Liver (tissue), 9 donors: ENCODE results near the gene CHN2. TPM values are rescaled to one million over a fixed set of nuclear protein-coding genes. Genes with fewer than 3 reads are reported as not detected.
A peak's percentile ranks its signal among the peaks of the same experiment; 100 is the strongest.

Experiments used
- DNase-seq: peaks from one replicate; pipeline ENCODE4 v3.0.0-alpha.2; 2017; ENCODE audit warnings: low spot score
- H3K27ac ChIP-seq, 2 donors: one replicate each; pipeline ENCODE4 v1.7.0; 2013; ENCODE audit warnings: inconsistent platforms in 2 of 2, low read length in 2 of 2, control low read depth in 1 of 2, low read depth in 1 of 2, mild to moderate bottlenecking in 1 of 2
- H3K27me3 ChIP-seq, 4 donors: one replicate each; pipeline versions ENCODE4 v1.6.1 to v1.7.0; 2013; ENCODE audit warnings: low read length in 3 of 4, inconsistent platforms in 1 of 4, mild to moderate bottlenecking in 1 of 4, moderate library complexity in 1 of 4; ENCODE audit not compliant: control insufficient read depth in 4 of 4, insufficient read depth in 4 of 4
- H3K36me3 ChIP-seq, 4 donors: one replicate each; pipeline versions ENCODE4 v1.6.1 to v1.7.0; 2013; ENCODE audit warnings: low read length in 3 of 4, mild to moderate bottlenecking in 3 of 4, low read depth in 1 of 4, moderate library complexity in 1 of 4; ENCODE audit not compliant: control insufficient read depth in 4 of 4, insufficient read depth in 3 of 4
- H3K4me1 ChIP-seq, 4 donors: one replicate each; pipeline versions ENCODE4 v1.6.1 to v1.7.0; 2013; ENCODE audit warnings: low read length in 3 of 4, mild to moderate bottlenecking in 3 of 4, moderate library complexity in 1 of 4; ENCODE audit not compliant: control insufficient read depth in 4 of 4, insufficient read depth in 4 of 4
- H3K4me3 ChIP-seq, 3 donors: one replicate each; pipeline versions ENCODE4 v1.6.1 to v1.7.0; 2013; ENCODE audit warnings: low read length in 3 of 3, control low read depth in 1 of 3, low read depth in 1 of 3, mild to moderate bottlenecking in 1 of 3
- H3K9ac ChIP-seq, 2 donors: one replicate each; pipeline ENCODE4 v1.7.0; 2013; ENCODE audit warnings: low read length in 2 of 2, mild to moderate bottlenecking in 2 of 2, moderate library complexity in 2 of 2, control low read depth in 1 of 2, low read depth in 1 of 2
- H3K9me3 ChIP-seq, 4 donors: one replicate each; pipeline versions ENCODE4 v1.6.1 to v1.7.0; 2013; ENCODE audit warnings: low read length in 3 of 4; ENCODE audit not compliant: control insufficient read depth in 4 of 4
- EGR1 ChIP-seq, 2 donors: IDR thresholded peaks; 2 replicates each; pipeline ENCODE4 v1.6.1; 2016 to 2018; ENCODE audit warnings: antibody characterized with exemption in 2 of 2, low read depth in 2 of 2
- FOXA2 ChIP-seq: IDR thresholded peaks from 2 replicates; pipeline ENCODE4 v1.6.1; 2016; ENCODE audit warnings: antibody characterized with exemption
- GABPA ChIP-seq, 2 donors: IDR thresholded peaks in 1 of 2; conservative IDR thresholded peaks in 1 of 2; 2 replicates each; pipeline ENCODE4 v1.6.1; 2016; ENCODE audit warnings: antibody characterized with exemption in 2 of 2, mild to moderate bottlenecking in 1 of 2, moderate library complexity in 1 of 2
- JUND ChIP-seq, 2 donors: IDR thresholded peaks; 2 replicates each; pipeline ENCODE4 v1.6.1; 2016; ENCODE audit warnings: antibody characterized with exemption in 2 of 2
- NR2F2 ChIP-seq: IDR thresholded peaks from 2 replicates; pipeline ENCODE4 v1.6.1; 2016; ENCODE audit warnings: antibody characterized with exemption
- RAD21 ChIP-seq, 2 donors: IDR thresholded peaks; 2 replicates each; pipeline ENCODE4 v1.6.1; 2016; ENCODE audit warnings: antibody characterized with exemption in 2 of 2, mild to moderate bottlenecking in 2 of 2
- RXRA ChIP-seq, 2 donors: IDR thresholded peaks; 2 replicates each; pipeline ENCODE4 v1.6.1; 2017 to 2018; ENCODE audit warnings: antibody characterized with exemption in 2 of 2, mild to moderate bottlenecking in 1 of 2
- TAF1 ChIP-seq: conservative IDR thresholded peaks from 2 replicates; pipeline ENCODE4 v1.6.1; 2016; ENCODE audit warnings: antibody characterized with exemption, mild to moderate bottlenecking
- WGBS: extraction: QIAGEN DNeasy Blood & Tissue Kit; methylation state at CpG from one replicate; pipeline ENCODE4 v1.1.7; 2013; 5-methylcytosine and 5-hydroxymethylcytosine counted together
- polyA plus RNA-seq, 2 donors: library from polyadenylated mRNA; stranded (reverse) in 1 of 2; unstranded in 1 of 2; fragments of 200-250 nt in 1 of 2; fragments of >200 nt in 1 of 2; fragmentation: Nextera tagmentation in 1 of 2; extraction: Ambion mirVana in 1 of 2; gene quantifications; one replicate each; pipeline versions ENCODE4 v1.2.1 to v1.2.3, GENCODE V29; 2013 to 2015
- total RNA-seq, 2 donors: library from RNA; depleted of rRNA; stranded (reverse); fragments of >200 nt; gene quantifications; one replicate each; pipeline ENCODE4 v1.2.3, GENCODE V29; 2014
- TF ChIP-seq, protein P1 (sequence below): IDR thresholded peaks from 2 replicates; pipeline ENCODE4 v1.6.1; 2016; ENCODE audit warnings: antibody characterized with exemption, mild to moderate bottlenecking
- TF ChIP-seq, protein P2 (sequence below): fragments of 150-350 bp; IDR thresholded peaks from 2 replicates; pipeline ENCODE4 v1.5.1; 2017; ENCODE audit warnings: improper control_type of control experiment, low read depth, low read length; ENCODE audit not compliant: missing input control
- TF ChIP-seq, protein P3 (sequence below): IDR thresholded peaks from 2 replicates; pipeline ENCODE4 v1.6.1; 2016; ENCODE audit warnings: antibody characterized with exemption
- donor health status: healthy.
- donor health status: healthy.
- donor health status: healthy.
- donor health status: healthy.
- donor health status: healthy.

The CHN2 gene
- total and polyA plus RNA-seq, 4 donors: 8.3 to 25.4 (median 17.8) TPM

DNA sequence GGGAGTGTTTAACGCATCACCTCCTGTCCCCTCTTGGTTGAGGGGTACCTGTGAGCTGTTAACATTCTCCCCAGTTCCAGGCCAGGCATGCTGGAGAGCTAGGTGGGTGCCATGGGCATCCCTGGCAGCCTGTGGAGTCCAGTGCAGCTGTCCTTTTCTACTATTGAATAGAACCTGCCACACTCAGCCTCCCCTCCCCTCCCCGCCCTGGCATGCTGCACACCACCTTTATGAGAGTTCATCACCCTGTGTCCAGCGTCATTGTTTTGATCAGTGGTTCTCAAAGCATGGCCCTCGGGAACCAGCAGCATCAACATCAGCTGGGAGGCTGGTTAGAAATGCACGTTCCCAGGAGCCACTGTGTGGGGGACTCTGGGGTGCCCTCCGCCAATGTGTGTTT lies 211.8 kb downstream of the CHN2 start:
- H3K9me3 ChIP-seq: no peaks in the 10 kb centered on the region
- TF ChIP-seq, protein P1, sequence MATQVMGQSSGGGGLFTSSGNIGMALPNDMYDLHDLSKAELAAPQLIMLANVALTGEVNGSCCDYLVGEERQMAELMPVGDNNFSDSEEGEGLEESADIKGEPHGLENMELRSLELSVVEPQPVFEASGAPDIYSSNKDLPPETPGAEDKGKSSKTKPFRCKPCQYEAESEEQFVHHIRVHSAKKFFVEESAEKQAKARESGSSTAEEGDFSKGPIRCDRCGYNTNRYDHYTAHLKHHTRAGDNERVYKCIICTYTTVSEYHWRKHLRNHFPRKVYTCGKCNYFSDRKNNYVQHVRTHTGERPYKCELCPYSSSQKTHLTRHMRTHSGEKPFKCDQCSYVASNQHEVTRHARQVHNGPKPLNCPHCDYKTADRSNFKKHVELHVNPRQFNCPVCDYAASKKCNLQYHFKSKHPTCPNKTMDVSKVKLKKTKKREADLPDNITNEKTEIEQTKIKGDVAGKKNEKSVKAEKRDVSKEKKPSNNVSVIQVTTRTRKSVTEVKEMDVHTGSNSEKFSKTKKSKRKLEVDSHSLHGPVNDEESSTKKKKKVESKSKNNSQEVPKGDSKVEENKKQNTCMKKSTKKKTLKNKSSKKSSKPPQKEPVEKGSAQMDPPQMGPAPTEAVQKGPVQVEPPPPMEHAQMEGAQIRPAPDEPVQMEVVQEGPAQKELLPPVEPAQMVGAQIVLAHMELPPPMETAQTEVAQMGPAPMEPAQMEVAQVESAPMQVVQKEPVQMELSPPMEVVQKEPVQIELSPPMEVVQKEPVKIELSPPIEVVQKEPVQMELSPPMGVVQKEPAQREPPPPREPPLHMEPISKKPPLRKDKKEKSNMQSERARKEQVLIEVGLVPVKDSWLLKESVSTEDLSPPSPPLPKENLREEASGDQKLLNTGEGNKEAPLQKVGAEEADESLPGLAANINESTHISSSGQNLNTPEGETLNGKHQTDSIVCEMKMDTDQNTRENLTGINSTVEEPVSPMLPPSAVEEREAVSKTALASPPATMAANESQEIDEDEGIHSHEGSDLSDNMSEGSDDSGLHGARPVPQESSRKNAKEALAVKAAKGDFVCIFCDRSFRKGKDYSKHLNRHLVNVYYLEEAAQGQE: no peak
- TF ChIP-seq JUND (IDR thresholded peaks at IDR 0.05): no peak
- no peak for TF ChIP-seq EGR1 (IDR thresholded peaks at IDR 0.05; ENCODE audit: low read depth in 2 of 2)
- TF ChIP-seq, protein P2, sequence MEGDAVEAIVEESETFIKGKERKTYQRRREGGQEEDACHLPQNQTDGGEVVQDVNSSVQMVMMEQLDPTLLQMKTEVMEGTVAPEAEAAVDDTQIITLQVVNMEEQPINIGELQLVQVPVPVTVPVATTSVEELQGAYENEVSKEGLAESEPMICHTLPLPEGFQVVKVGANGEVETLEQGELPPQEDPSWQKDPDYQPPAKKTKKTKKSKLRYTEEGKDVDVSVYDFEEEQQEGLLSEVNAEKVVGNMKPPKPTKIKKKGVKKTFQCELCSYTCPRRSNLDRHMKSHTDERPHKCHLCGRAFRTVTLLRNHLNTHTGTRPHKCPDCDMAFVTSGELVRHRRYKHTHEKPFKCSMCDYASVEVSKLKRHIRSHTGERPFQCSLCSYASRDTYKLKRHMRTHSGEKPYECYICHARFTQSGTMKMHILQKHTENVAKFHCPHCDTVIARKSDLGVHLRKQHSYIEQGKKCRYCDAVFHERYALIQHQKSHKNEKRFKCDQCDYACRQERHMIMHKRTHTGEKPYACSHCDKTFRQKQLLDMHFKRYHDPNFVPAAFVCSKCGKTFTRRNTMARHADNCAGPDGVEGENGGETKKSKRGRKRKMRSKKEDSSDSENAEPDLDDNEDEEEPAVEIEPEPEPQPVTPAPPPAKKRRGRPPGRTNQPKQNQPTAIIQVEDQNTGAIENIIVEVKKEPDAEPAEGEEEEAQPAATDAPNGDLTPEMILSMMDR: no peak
- no peak for TF ChIP-seq FOXA2
- TF ChIP-seq, protein P3, sequence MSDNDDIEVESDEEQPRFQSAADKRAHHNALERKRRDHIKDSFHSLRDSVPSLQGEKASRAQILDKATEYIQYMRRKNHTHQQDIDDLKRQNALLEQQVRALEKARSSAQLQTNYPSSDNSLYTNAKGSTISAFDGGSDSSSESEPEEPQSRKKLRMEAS: no peak
- no peak for TF ChIP-seq TAF1
- no peak for TF ChIP-seq NR2F2
- H3K4me1 ChIP-seq: peaks cover 2 to 13% (median 7%) of the 10 kb centered on the region in 4 donors
- no peak overlapping the region for H3K4me3 ChIP-seq
- WGBS: 89% methylated on average over 6 of the region's 6 CpGs
- H3K9ac ChIP-seq: no peak overlapping the region
- H3K27me3 ChIP-seq: no peaks in the 10 kb centered on the region
- DNase-seq: no peak
- H3K27ac ChIP-seq: peak overlapping the region; percentile 56 to 57
- H3K36me3 ChIP-seq: peaks cover 0 to 5% (median 2%) of the 10 kb centered on the region in 4 donors

DNA sequence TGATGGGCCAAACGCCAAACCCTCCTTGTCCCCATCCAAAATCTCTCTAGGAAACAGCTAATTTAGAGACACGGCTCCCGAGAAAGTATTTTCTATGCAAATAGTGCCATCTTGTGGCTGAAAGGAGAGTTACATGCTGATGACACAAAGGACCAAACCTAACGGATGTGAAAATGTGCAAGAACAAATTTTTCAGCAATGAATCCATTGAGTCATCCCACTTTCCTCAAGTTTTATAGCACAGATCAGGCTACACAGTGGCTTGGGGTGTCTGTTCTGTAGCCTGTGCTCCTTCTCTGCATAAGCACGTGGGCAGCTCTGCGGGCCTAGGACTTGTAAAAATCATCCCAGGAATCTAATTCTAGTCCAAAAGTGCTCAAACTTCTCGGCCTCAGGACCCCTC lies 214.3 kb downstream of the CHN2 start:
- Histone ChIP-seq H3K4me1 (peaks cover 3 to 13% (median 9%) of the 10 kb centered on the region in 4 donors), H3K27me3 (no peaks in the 10 kb centered on the region), H3K4me3 (no peak overlapping the region), H3K9me3 (no peaks in the 10 kb centered on the region), H3K27ac (no peak overlapping the region), H3K36me3 (no peaks in the 10 kb centered on the region), H3K9ac (no peak overlapping the region)
- peak in 1 of 2 donors; percentile 6 for TF ChIP-seq RXRA (IDR thresholded peaks at IDR 0.05)
- TF ChIP-seq, protein P2: peak; percentile 92
- TF ChIP-seq, protein P1: no peak
- peak; percentile 95 to 97 for TF ChIP-seq RAD21 (IDR thresholded peaks at IDR 0.05)
- TF ChIP-seq GABPA (IDR thresholded peaks at IDR 0.05 in 1 of 2, conservative IDR thresholded peaks at IDR 0.05 in 1 of 2): no peak
- 32% methylated on average over 7 of the region's 7 CpGs for WGBS
- DNase-seq: peak; percentile 56
